Eye (tissue), 1 donor: ENCODE results near the gene AMBRA1.
A peak's percentile ranks its signal among the peaks of the same experiment; 100 is the strongest.

Experiments used
- DNase-seq: peaks from one replicate; pipeline ENCODE4 v3.0.0-alpha.2; 2015

AMBRA1 gene

GRCh38 chr11:46471943-46472661 lies 121.7 kb downstream of the AMBRA1 start:
- DNase-seq: no peak

GRCh38 chr11:46469926-46470325 lies 123.9 kb downstream of the AMBRA1 start:
- no peak for DNase-seq

GRCh38 chr11:46465683-46466082 lies 128.1 kb downstream of the AMBRA1 start:
- no peak for DNase-seq

GRCh38 chr11:46463701-46464421 lies 130.0 kb downstream of the AMBRA1 start:
- peak; percentile 30 for DNase-seq

GRCh38 chr11:46461461-46461927 lies 132.3 kb downstream of the AMBRA1 start:
- no peak for DNase-seq

- no peak for DNase-seq
Observed at GRCh38 chr11:46458491-46458890, 135.3 kb downstream of the AMBRA1 start.

- DNase-seq: no peak
Observed at GRCh38 chr11:46457659-46458424, 136.0 kb downstream of the AMBRA1 start.

- DNase-seq: no peak
Observed at GRCh38 chr11:46457021-46457420, 136.8 kb downstream of the AMBRA1 start.

- DNase-seq: peak; percentile 20
Observed at GRCh38 chr11:46456269-46457001, 137.4 kb downstream of the AMBRA1 start.

GRCh38 chr11:46455834-46456233 lies 138.0 kb downstream of the AMBRA1 start:
- DNase-seq: no peak

GRCh38 chr11:46452918-46453517 lies 140.8 kb downstream of the AMBRA1 start:
- DNase-seq: no peak

GRCh38 chr11:46451759-46452158 lies 142.1 kb downstream of the AMBRA1 start:
- no peak for DNase-seq

- DNase-seq: peak; percentile 25
Observed at GRCh38 chr11:46450846-46451477, 142.9 kb downstream of the AMBRA1 start.

- DNase-seq: no peak
Observed at GRCh38 chr11:46447544-46447943, 146.3 kb downstream of the AMBRA1 start.

- peak; percentile 33 for DNase-seq
Observed at GRCh38 chr11:46445920-46446771, 147.7 kb downstream of the AMBRA1 start.

- no peak for DNase-seq
Observed at GRCh38 chr11:46445192-46445919, 148.5 kb downstream of the AMBRA1 start.

- no peak for DNase-seq
Observed at GRCh38 chr11:46444305-46444704, 149.5 kb downstream of the AMBRA1 start.

- DNase-seq: peak; percentile 69
Observed at GRCh38 chr11:46438211-46438610, 155.6 kb downstream of the AMBRA1 start.

- no peak for DNase-seq
Observed at GRCh38 chr11:46437122-46437689, 156.6 kb downstream of the AMBRA1 start.

GRCh38 chr11:46436113-46436512 lies 157.7 kb downstream of the AMBRA1 start:
- no peak for DNase-seq
